Left ventricle myocardium inferior (tissue), 1 donor: ENCODE results near the gene SMARCD1. TPM values are rescaled to one million over a fixed set of nuclear protein-coding genes. Genes with fewer than 3 reads are reported as not detected.

ENCODE experiments used
- DNase-seq: peaks from one replicate; pipeline ENCODE4 v3.0.0-alpha.2; 2020
- H3K27ac ChIP-seq: fragments of 200-600 bp; replicated peaks from 2 replicates; pipeline ENCODE4 v1.8.0; 2021
- H3K27me3 ChIP-seq: fragments of 200-600 bp; 2 replicates; pipeline ENCODE4 v1.8.0; 2021; ENCODE audit warnings: low read depth
- H3K36me3 ChIP-seq: fragments of 200-600 bp; 2 replicates; pipeline ENCODE4 v1.8.0; 2021
- H3K4me1 ChIP-seq: fragments of 200-600 bp; 2 replicates; pipeline ENCODE4 v1.8.0; 2021
- H3K4me3 ChIP-seq: fragments of 200-600 bp; 2 replicates; pipeline ENCODE4 v1.8.0; 2021; ENCODE audit warnings: mild to moderate bottlenecking, moderate library complexity
- H3K9me3 ChIP-seq: fragments of 200-600 bp; replicated peaks from 2 replicates; pipeline ENCODE4 v1.8.0; 2021
- CTCF ChIP-seq: fragments of 200-600 bp; IDR thresholded peaks from 2 replicates; pipeline ENCODE4 v1.8.0; 2021; ENCODE audit warnings: antibody characterized with exemption, mild to moderate bottlenecking, borderline replicate concordance
- intact Hi-C: fragments of 100-400 bp; cut with micrococcal nuclease; formaldehyde crosslinking; loops from one replicate; pipeline ENCODE4 v1.11.0; 2022
- total RNA-seq: library from RNA; stranded (reverse); fragmentation: NEBNext Ultra II Directional; extraction: Animal tissue kit (Norgen Biotek cat#: 25700); gene quantifications from one replicate; pipeline ENCODE4 v1.2.1, GENCODE V29; 2021
- donor health status: DM: no; HTN: yes; CAD: no; lungs with severe emphysema.

The SMARCD1 gene
- total RNA-seq, 1 donor from 2014 or later: 15.4 TPM

GRCh38 chr12:50111395-50111692 is 26.2 kb downstream of the SMARCD1 start:
- intact Hi-C loops: no loop called here
- H3K9me3 ChIP-seq: no peaks in the 10 kb centered on the region
- H3K27me3 ChIP-seq: no peaks in the 10 kb centered on the region
- H3K4me1 ChIP-seq: peaks cover 68% of the 10 kb centered on the region
- H3K36me3 ChIP-seq: peaks cover 7% of the 10 kb centered on the region
- peak overlapping the region; percentile 97 for H3K27ac ChIP-seq
- H3K4me3 ChIP-seq: peak overlapping the region; percentile 88
- DNase-seq: no peak
- TF ChIP-seq CTCF: no peak

GRCh38 chr12:50111693-50112455 is 26.7 kb downstream of the SMARCD1 start, which contains the start of gene COX14:
TSS of gene COX14 (plus strand) at chr12:50112236. CDS start at chr12:50120044, 7,808 bp downstream.
- H3K4me3 ChIP-seq: peak within 1 kb of the TSS; percentile 88
- intact Hi-C loops: no loop called here
- peaks cover 11% of the 10 kb centered on the region for H3K36me3 ChIP-seq
- H3K27me3 ChIP-seq: no peaks in the 10 kb centered on the region
- H3K4me1 ChIP-seq: peaks cover 74% of the 10 kb centered on the region
- peak; percentile 98 for DNase-seq
- peak within 1 kb of the TSS; percentile 97 for H3K27ac ChIP-seq
- H3K9me3 ChIP-seq: no peaks in the 10 kb centered on the region
- TF ChIP-seq CTCF: peak; percentile 93

GRCh38 chr12:50112456-50113218 is 27.5 kb downstream of the SMARCD1 start:
- no peaks in the 10 kb centered on the region for H3K27me3 ChIP-seq
- no peak for TF ChIP-seq CTCF
- intact Hi-C loops: no loop called here
- no peaks in the 10 kb centered on the region for H3K9me3 ChIP-seq
- peak overlapping the region; percentile 96 for H3K27ac ChIP-seq
- peaks cover 11% of the 10 kb centered on the region for H3K36me3 ChIP-seq
- H3K4me3 ChIP-seq: peak overlapping the region; percentile 88
- no peak for DNase-seq
- peaks cover 81% of the 10 kb centered on the region for H3K4me1 ChIP-seq

GRCh38 chr12:50117057-50117622 is 32.0 kb downstream of the SMARCD1 start:
- Histone ChIP-seq H3K36me3 (peaks cover 43% of the 10 kb centered on the region), H3K4me1 (peaks cover 77% of the 10 kb centered on the region)

More at GRCh38 chr12:50117057-50117622, 32.0 kb downstream of the SMARCD1 start:
- no peaks in the 10 kb centered on the region for H3K9me3 ChIP-seq
- H3K4me3 ChIP-seq: no peak overlapping the region
- intact Hi-C loops: no loop called here
- no peak for TF ChIP-seq CTCF
- DNase-seq: no peak
- peak overlapping the region; percentile 73 for H3K27ac ChIP-seq
- H3K27me3 ChIP-seq: no peaks in the 10 kb centered on the region
